Gastrocnemius medialis (tissue), 4 donors: Measurements from ENCODE around the gene TNFRSF1B. TPM values are rescaled to one million over a fixed set of nuclear protein-coding genes. Genes with fewer than 3 reads are reported as not detected.
A peak's percentile ranks its signal among the peaks of the same experiment; 100 is the strongest.

Source experiments
- ATAC-seq, 2 donors: fragments of 150-250 bp; one replicate each; pipeline ENCODE4 v1.9.1; 2016
- DNase-seq, 2 donors: peaks; one replicate each; pipeline ENCODE4 v3.0.0-alpha.2; 2019
- H3K27ac ChIP-seq, 4 donors: fragments of 200-600 bp; sonication (generic); 1 replicate in 1 of 4; 2 replicates in 3 of 4; pipeline ENCODE4 v1.5.1; 2016 to 2018; ENCODE audit warnings: mild to moderate bottlenecking in 2 of 4, moderate library complexity in 1 of 4
- H3K27me3 ChIP-seq, 3 donors: fragments of 200-600 bp; sonication (generic) in 2 of 3; 1 replicate in 1 of 3; 2 replicates in 2 of 3; pipeline versions ENCODE4 v1.5.1 to v1.6.0; 2016 to 2019; ENCODE audit warnings: mild to moderate bottlenecking in 1 of 3, moderate library complexity in 1 of 3
- H3K36me3 ChIP-seq, 2 donors: fragments of 200-600 bp; sonication (generic) in 1 of 2; one replicate each; pipeline ENCODE4 v1.5.1; 2017 to 2018
- H3K4me1 ChIP-seq, 2 donors: fragments of 200-600 bp; sonication (generic) in 1 of 2; one replicate each; pipeline ENCODE4 v1.5.1; 2016 to 2017; ENCODE audit warnings: mild to moderate bottlenecking in 2 of 2
- H3K4me3 ChIP-seq, 4 donors: fragments of 200-600 bp; sonication (generic) in 3 of 4; 1 replicate in 1 of 4; 2 replicates in 3 of 4; pipeline ENCODE4 v1.5.1; 2016 to 2019; ENCODE audit warnings: mild to moderate bottlenecking in 2 of 4
- H3K9me3 ChIP-seq, 3 donors: fragments of 200-600 bp; sonication (generic) in 2 of 3; 1 replicate in 1 of 3; 2 replicates in 2 of 3; pipeline ENCODE4 v1.5.1; 2016 to 2019
- CTCF ChIP-seq, 5 experiments: fragments of 450-650 bp in 3 of 5; fragments of 200-600 bp in 2 of 5; sonication (generic) in 2 of 5; IDR thresholded peaks in 4 of 5; conservative IDR thresholded peaks in 1 of 5; 1 replicate in 4 of 5; 2 replicates in 1 of 5; pipeline ENCODE4 v1.5.1; 2016 to 2019; ENCODE audit warnings: antibody characterized with exemption in 5 of 5, mild to moderate bottlenecking in 3 of 5, moderate library complexity in 3 of 5
- POLR2A ChIP-seq, 2 donors: fragments of 450-650 bp; IDR thresholded peaks; one replicate each; pipeline ENCODE4 v1.6.1; 2017; ENCODE audit warnings: antibody characterized with exemption in 2 of 2, mild to moderate bottlenecking in 2 of 2, moderate library complexity in 2 of 2
- in situ Hi-C, 4 donors: fragments of 200-750 bp; cut with MboI; loops; one replicate each; pipeline versions ENCODE4 v1.15.0 to v1.8.0; 2017; ENCODE audit warnings: low sequenced_read_pairs in 4 of 4
- intact Hi-C: fragments of 100-400 bp; cut with DNase I; formaldehyde crosslinking; loops from one replicate; pipeline ENCODE4 v1.15.1; 2023; ENCODE audit warnings: low total_unique reads
- total RNA-seq, 4 donors: library from RNA; depleted of rRNA; stranded (reverse); fragments of >200 nt; gene quantifications; one replicate each; pipeline versions ENCODE4 v1.1.0 to v1.2.3, GENCODE V29; 2016

The TNFRSF1B gene
- total RNA-seq, 4 donors from 2014 or later: 14.0 to 29.5 (median 18.8) TPM

GRCh38 chr1:12151465-12151864 is 15.3 kb upstream of the TNFRSF1B start:
- peak overlapping the region in 1 of 4 donors; percentile 54 for H3K27ac ChIP-seq
- no peak for ATAC-seq
- intact Hi-C loops (no loop called here), in situ Hi-C loops (no loop called here)
- no peaks in the 10 kb centered on the region for H3K36me3 ChIP-seq
- H3K27me3 ChIP-seq: no peaks in the 10 kb centered on the region
- no peaks in the 10 kb centered on the region for H3K9me3 ChIP-seq
- TF ChIP-seq CTCF (IDR thresholded peaks at IDR 0.05 in 4 of 5, conservative IDR thresholded peaks at IDR 0.05 in 1 of 5) (no peak), POLR2A (IDR thresholded peaks at IDR 0.05) (no peak)
- peaks cover 0 to 13% of the 10 kb centered on the region in 2 donors for H3K4me1 ChIP-seq
- no peak overlapping the region for H3K4me3 ChIP-seq
- no peak for DNase-seq

- Histone ChIP-seq H3K4me1 (peaks cover 0 to 13% of the 10 kb centered on the region in 2 donors), H3K27ac (peak overlapping the region in 3 of 4 donors; percentile 44 to 59 (median 51))
Observed at GRCh38 chr1:12152113-12152891, 14.5 kb upstream of the TNFRSF1B start.

GRCh38 chr1:12153181-12153785 is 13.5 kb upstream of the TNFRSF1B start:
- peak overlapping the region; percentile 25 to 59 (median 48) for H3K27ac ChIP-seq
- H3K27me3 ChIP-seq: no peaks in the 10 kb centered on the region
- H3K4me3 ChIP-seq: no peak overlapping the region
- ATAC-seq (peak; percentile 59 to 68), DNase-seq (peak in 1 of 2 donors; percentile 59)
- intact Hi-C loops (no loop called here), in situ Hi-C loops (no loop called here)
- H3K9me3 ChIP-seq: no peaks in the 10 kb centered on the region
- TF ChIP-seq POLR2A (IDR thresholded peaks at IDR 0.05) (peak in 1 of 2 donors; percentile 46), CTCF (IDR thresholded peaks at IDR 0.05 in 4 of 5, conservative IDR thresholded peaks at IDR 0.05 in 1 of 5) (no peak)
- peaks cover 0 to 13% of the 10 kb centered on the region in 2 donors for H3K4me1 ChIP-seq
- H3K36me3 ChIP-seq: no peaks in the 10 kb centered on the region

More at GRCh38 chr1:12152113-12152891, 14.5 kb upstream of the TNFRSF1B start:
- Histone ChIP-seq H3K27me3 (no peaks in the 10 kb centered on the region), H3K36me3 (no peaks in the 10 kb centered on the region), H3K9me3 (no peaks in the 10 kb centered on the region), H3K4me3 (no peak overlapping the region)
- in situ Hi-C loops (no loop called here), intact Hi-C loops (no loop called here)
- TF ChIP-seq POLR2A (IDR thresholded peaks at IDR 0.05) (no peak), CTCF (IDR thresholded peaks at IDR 0.05 in 4 of 5, conservative IDR thresholded peaks at IDR 0.05 in 1 of 5) (no peak)
- DNase-seq: no peak
- ATAC-seq: no peak

- no peak for ATAC-seq
- Histone ChIP-seq H3K9me3 (no peaks in the 10 kb centered on the region), H3K4me1 (peaks cover 0 to 4% of the 10 kb centered on the region in 2 donors), H3K27me3 (no peaks in the 10 kb centered on the region), H3K4me3 (no peak overlapping the region), H3K27ac (no peak overlapping the region), H3K36me3 (no peaks in the 10 kb centered on the region)
- no peak for DNase-seq
- TF ChIP-seq POLR2A (IDR thresholded peaks at IDR 0.05): no peak
- TF ChIP-seq CTCF (IDR thresholded peaks at IDR 0.05 in 4 of 5, conservative IDR thresholded peaks at IDR 0.05 in 1 of 5): no peak
- intact Hi-C loops (no loop called here), in situ Hi-C loops (no loop called here)
Observed at GRCh38 chr1:12155328-12155727, 11.5 kb upstream of the TNFRSF1B start.
